ENCODE data around the gene ICAM2.
A peak's percentile ranks its signal among the peaks of the same experiment; 100 is the strongest.

- peak; percentile 64 to 88 (median 76) for TF ChIP-seq CTCF (IDR thresholded peaks at IDR 0.05)
- TF ChIP-seq POLR2A (IDR thresholded peaks at IDR 0.05) = no peak
Observed at GRCh38 chr17:64028874-64029464, 8.5 kb upstream of the ICAM2 start.
